T-cell (primary cell): ENCODE results near the gene TRPM6. TPM values are rescaled to one million over a fixed set of nuclear protein-coding genes. Genes with fewer than 3 reads are reported as not detected.

Source experiments
- ATAC-seq, 4 experiments: fragments of 200-7000 bp in 3 of 4; fragments of 150-1000 bp in 1 of 4; cut with Tn5 transposase; replicated peaks in 1 of 4; 1 replicate in 3 of 4; 2 replicates in 1 of 4; pipeline ENCODE4 v1.10.0; 2021; ENCODE audit warnings: moderate library complexity in 3 of 4, mild to moderate bottlenecking in 2 of 4, moderate number of reproducible peaks in 1 of 4
- CTCF ChIA-PET, 2 donors: fragments of 300-600 bp; sonication (Branson Sonifier 250); formaldehyde crosslinking; loops; one replicate each; lab custom pipeline; 2022; ENCODE audit warnings: antibody characterized with exemption in 2 of 2; lab: Charles Lee
- POLR2A ChIA-PET, 2 donors: fragments of 300-600 bp; sonication (Branson Sonifier 250); formaldehyde crosslinking; loops; one replicate each; lab custom pipeline; 2022; ENCODE audit warnings: antibody characterized with exemption in 2 of 2; lab: Charles Lee
- DNase-seq, 35 experiments: peaks; one replicate each; pipeline versions ENCODE4 v3.0.0 to v3.0.0-alpha.2; 2013 to 2023
- H3K27ac ChIP-seq: one replicate; pipeline ENCODE4 v1.5.1; 2013; ENCODE audit warnings: low read length
- H3K27me3 ChIP-seq, 2 experiments: replicated peaks in 1 of 2; 1 replicate in 1 of 2; 2 replicates in 1 of 2; pipeline versions ENCODE4 v1.6.1 to v1.7.0; 2013; ENCODE audit warnings: low read length in 1 of 2, mixed read lengths in 1 of 2; ENCODE audit not compliant: control insufficient read depth in 2 of 2, insufficient read depth in 2 of 2; ENCODE audit errors: extremely low read depth in 1 of 2
- H3K36me3 ChIP-seq, 2 donors: 1 replicate in 1 of 2; 2 replicates in 1 of 2; pipeline versions ENCODE4 v1.6.1 to v1.7.0; 2013; ENCODE audit warnings: low read length in 1 of 2; ENCODE audit not compliant: control insufficient read depth in 2 of 2, insufficient read depth in 1 of 2; ENCODE audit errors: extremely low read depth in 1 of 2
- H3K4me1 ChIP-seq, 2 experiments: 1 replicate in 1 of 2; 2 replicates in 1 of 2; pipeline versions ENCODE4 v1.6.1 to v1.7.0; 2013; ENCODE audit warnings: low read length in 2 of 2, mixed read lengths in 1 of 2; ENCODE audit not compliant: insufficient read depth in 2 of 2, control insufficient read depth in 1 of 2; ENCODE audit errors: extremely low read depth in 1 of 2
- H3K4me3 ChIP-seq, 2 donors: 1 replicate in 1 of 2; 2 replicates in 1 of 2; pipeline versions ENCODE4 v1.5.1 to v1.7.0; 2013; ENCODE audit warnings: mild to moderate bottlenecking in 2 of 2, low read length in 1 of 2, moderate library complexity in 1 of 2; ENCODE audit not compliant: control insufficient read depth in 1 of 2; ENCODE audit errors: extremely low read depth in 1 of 2
- H3K9me3 ChIP-seq: 2 replicates; pipeline ENCODE4 v1.7.0; 2013
- H3K27ac Mint-ChIP-seq, 2 donors: one replicate each; pipeline ENCODE4 v1.8.0; 2020 to 2021; ENCODE audit warnings: mild to moderate bottlenecking in 2 of 2, mixed read lengths in 2 of 2
- H3K27me3 Mint-ChIP-seq, 2 donors: one replicate each; pipeline ENCODE4 v1.8.0; 2021 to 2022; ENCODE audit warnings: mixed read lengths in 2 of 2
- H3K36me3 Mint-ChIP-seq: one replicate; pipeline ENCODE4 v1.8.0; 2021; ENCODE audit warnings: mixed read lengths
- H3K4me1 Mint-ChIP-seq, 3 donors: one replicate each; pipeline ENCODE4 v1.8.0; 2020 to 2022; ENCODE audit warnings: mixed read lengths in 3 of 3, mild to moderate bottlenecking in 1 of 3
- H3K4me3 Mint-ChIP-seq, 3 donors: one replicate each; pipeline ENCODE4 v1.8.0; 2020 to 2022; ENCODE audit warnings: mild to moderate bottlenecking in 3 of 3, mixed read lengths in 3 of 3, moderate library complexity in 3 of 3
- H3K9me3 Mint-ChIP-seq, 3 donors: one replicate each; pipeline ENCODE4 v1.8.0; 2020 to 2022; ENCODE audit warnings: mixed read lengths in 3 of 3
- WGBS: methylation state at CpG from one replicate; pipeline ENCODE4 v1.1.5; 2013; ENCODE audit warnings: missing lambda C conversion rate; ENCODE audit not compliant: insufficient coverage; 5-methylcytosine and 5-hydroxymethylcytosine counted together
- total RNA-seq, 35 experiments: library from RNA in 6 of 35; stranded (reverse) in 6 of 35; fragments of 120-200 nt in 1 of 35; gene quantifications; one replicate each; pipeline versions ENCODE4 v1.2.1 to v1.2.4 and lab custom pipeline; 2013 to 2026

The TRPM6 gene, protein sequence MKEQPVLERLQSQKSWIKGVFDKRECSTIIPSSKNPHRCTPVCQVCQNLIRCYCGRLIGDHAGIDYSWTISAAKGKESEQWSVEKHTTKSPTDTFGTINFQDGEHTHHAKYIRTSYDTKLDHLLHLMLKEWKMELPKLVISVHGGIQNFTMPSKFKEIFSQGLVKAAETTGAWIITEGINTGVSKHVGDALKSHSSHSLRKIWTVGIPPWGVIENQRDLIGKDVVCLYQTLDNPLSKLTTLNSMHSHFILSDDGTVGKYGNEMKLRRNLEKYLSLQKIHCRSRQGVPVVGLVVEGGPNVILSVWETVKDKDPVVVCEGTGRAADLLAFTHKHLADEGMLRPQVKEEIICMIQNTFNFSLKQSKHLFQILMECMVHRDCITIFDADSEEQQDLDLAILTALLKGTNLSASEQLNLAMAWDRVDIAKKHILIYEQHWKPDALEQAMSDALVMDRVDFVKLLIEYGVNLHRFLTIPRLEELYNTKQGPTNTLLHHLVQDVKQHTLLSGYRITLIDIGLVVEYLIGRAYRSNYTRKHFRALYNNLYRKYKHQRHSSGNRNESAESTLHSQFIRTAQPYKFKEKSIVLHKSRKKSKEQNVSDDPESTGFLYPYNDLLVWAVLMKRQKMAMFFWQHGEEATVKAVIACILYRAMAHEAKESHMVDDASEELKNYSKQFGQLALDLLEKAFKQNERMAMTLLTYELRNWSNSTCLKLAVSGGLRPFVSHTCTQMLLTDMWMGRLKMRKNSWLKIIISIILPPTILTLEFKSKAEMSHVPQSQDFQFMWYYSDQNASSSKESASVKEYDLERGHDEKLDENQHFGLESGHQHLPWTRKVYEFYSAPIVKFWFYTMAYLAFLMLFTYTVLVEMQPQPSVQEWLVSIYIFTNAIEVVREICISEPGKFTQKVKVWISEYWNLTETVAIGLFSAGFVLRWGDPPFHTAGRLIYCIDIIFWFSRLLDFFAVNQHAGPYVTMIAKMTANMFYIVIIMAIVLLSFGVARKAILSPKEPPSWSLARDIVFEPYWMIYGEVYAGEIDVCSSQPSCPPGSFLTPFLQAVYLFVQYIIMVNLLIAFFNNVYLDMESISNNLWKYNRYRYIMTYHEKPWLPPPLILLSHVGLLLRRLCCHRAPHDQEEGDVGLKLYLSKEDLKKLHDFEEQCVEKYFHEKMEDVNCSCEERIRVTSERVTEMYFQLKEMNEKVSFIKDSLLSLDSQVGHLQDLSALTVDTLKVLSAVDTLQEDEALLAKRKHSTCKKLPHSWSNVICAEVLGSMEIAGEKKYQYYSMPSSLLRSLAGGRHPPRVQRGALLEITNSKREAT (N-terminal part only)
- total RNA-seq (not detected), total RNA-seq (lab: John Stamatoyannopoulos, UW) (0 to 1.1 (median 0.15) reads per million in 29 experiments)
- total RNA-seq (2013), result 0.02 TPM

DNA sequence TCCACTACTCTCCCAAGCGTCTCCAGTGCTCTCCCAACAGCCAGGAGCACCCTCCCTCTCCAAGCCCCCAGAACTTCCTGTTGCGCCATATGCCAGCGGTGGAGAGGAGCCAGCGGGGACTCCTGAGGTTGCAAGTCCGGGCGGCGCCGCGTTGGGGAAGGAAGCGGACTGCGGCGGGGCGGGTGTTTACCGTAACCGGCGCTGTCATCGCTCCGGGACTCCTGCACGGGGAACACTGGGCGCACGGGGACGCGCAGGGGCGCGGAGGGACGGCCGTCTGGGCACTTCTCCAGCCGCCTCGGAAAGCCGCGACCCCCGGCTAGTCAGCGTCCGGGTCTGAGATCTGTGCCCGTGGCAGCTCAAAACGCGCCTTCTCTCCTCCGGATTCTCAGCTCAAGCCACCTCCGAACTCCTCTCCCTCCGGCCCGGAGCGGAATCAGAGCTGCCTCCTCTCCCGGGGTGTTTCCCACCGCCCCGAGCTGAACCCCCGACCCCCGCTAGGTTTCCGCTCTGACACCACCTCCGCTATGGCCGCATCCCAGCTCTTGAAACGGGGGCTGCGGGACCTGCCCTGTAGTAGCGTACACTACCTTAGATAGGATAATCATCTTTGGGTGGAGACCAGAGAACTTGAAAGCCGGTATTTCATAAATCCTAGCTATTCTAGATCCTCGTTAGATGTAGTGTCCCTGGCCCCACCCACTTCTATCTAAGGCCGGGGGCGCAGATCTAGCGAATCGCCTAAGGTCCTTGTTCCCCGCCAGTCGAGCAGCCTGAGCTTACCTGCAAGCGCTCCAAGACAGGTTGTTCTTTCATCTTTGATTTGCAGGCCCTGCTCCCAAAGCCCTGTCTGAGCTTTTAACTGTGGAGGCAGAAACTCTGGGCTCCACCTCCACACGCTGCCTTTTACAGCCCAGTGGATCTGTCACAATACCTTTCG lies at the start of gene TRPM6:
TRPM6 (minus strand) TSS at position 881 of the 940 bp plus-strand sequence; CDS start at position 816, 65 bp downstream.
- peak within 1 kb of the TSS in 1 of 2 donors; percentile 52 for H3K27ac Mint-ChIP-seq

DNA sequence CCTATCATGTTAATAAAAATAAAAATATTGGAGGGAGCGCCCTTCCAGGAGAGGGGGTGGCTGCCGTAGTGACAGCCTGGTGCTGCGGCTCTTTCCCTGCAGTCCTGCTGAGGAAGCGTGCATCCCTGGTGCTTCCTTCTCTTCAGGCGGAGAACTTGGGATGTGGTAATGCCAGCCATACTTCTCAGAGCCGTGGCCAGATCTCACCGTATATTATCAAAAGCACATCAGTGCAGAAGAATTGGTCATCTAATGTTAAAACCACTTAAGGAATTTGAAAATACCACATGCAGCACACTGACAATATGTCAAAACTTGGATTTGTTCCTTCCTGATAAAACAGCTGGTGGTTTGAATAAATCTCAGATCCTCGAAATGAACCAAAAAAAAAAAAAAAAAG lies 47.3 kb upstream of the TRPM6 start:
- CTCF ChIA-PET, result no interaction called here
- H3K4me3 Mint-ChIP-seq, result no peak overlapping the region
- WGBS, result 77% methylated on average over 8 of the region's 8 CpGs

More for the DNA sequence above, at the start of gene TRPM6:
- Histone ChIP-seq H3K4me1 (peaks cover 0 to 12% of the 10 kb centered on the region in 2 experiments), H3K4me3 (peak within 1 kb of the TSS; percentile 27 to 52), H3K27ac (no peak within 1 kb of the TSS), H3K27me3 (peaks cover 3 to 32% of the 10 kb centered on the region in 2 experiments), H3K9me3 (no peaks in the 10 kb centered on the region), H3K36me3 (no peaks in the 10 kb centered on the region)
- DNase-seq (peak in 26 of 35 experiments; percentile 4 to 35 (median 17)), ATAC-seq (peak; percentile 68 to 80 (median 72))
- H3K4me1 Mint-ChIP-seq, result peaks cover 8 to 16% (median 16%) of the 10 kb centered on the region in 3 donors
- CTCF ChIA-PET, result no interaction called here
- WGBS, result 6% methylated on average over 52 of the region's 64 CpGs
- H3K27me3 Mint-ChIP-seq, result peaks cover 38 to 56% of the 10 kb centered on the region in 2 donors
- H3K36me3 Mint-ChIP-seq, result no peaks in the 10 kb centered on the region
- peak within 1 kb of the TSS; percentile 75 to 90 (median 81) for H3K4me3 Mint-ChIP-seq
- H3K9me3 Mint-ChIP-seq, result peaks cover 0 to 8% (median 0%) of the 10 kb centered on the region in 3 donors
- POLR2A ChIA-PET, result interaction anchor here in 1 of 2 donors (0.5 kb wide), 1 partner anchor 67 kb away, joined by 6 read pairs; no protein-coding TSS in a partner anchor

DNA sequence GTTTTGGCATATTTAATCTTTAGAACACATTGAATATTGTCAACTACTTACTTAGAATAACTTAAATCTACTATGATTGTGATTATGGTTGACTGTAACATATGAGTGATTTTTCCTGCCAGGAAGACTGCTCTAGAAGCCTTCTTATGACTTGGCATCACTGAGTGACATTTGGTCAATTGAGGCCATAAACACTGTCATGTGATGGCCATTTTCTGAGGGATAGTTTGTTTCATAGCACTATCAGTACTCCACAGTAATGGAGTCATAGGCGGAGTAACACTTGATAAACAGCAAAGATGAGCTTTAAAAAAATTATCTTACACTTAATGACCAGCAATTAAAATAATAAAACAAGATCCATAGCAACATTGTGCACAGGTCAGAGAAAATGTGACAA lies 34.0 kb upstream of the TRPM6 start:
- H3K4me3 ChIP-seq, result no peak overlapping the region
- no peaks in the 10 kb centered on the region for H3K36me3 Mint-ChIP-seq
- no CpG with 5 or more reads among the region's 1 CpG for WGBS
- no peaks in the 10 kb centered on the region for H3K9me3 Mint-ChIP-seq
- DNase-seq (no peak), ATAC-seq (no peak)
- no peaks in the 10 kb centered on the region for H3K4me1 Mint-ChIP-seq
- ChIA-PET CTCF (no interaction called here), POLR2A (no interaction called here)
- H3K27ac ChIP-seq, result no peak overlapping the region
- no peaks in the 10 kb centered on the region for H3K9me3 ChIP-seq
- H3K27me3 Mint-ChIP-seq, result peaks cover 0 to 1% of the 10 kb centered on the region in 2 donors
- H3K4me1 ChIP-seq, result no peaks in the 10 kb centered on the region
- H3K27me3 ChIP-seq, result peaks cover 0 to 5% of the 10 kb centered on the region in 2 experiments
- H3K27ac Mint-ChIP-seq, result no peak overlapping the region
- H3K4me3 Mint-ChIP-seq, result no peak overlapping the region
- no peaks in the 10 kb centered on the region for H3K36me3 ChIP-seq

More for the DNA sequence above, 47.3 kb upstream of the TRPM6 start:
- Histone ChIP-seq H3K27me3 (no peaks in the 10 kb centered on the region), H3K36me3 (no peaks in the 10 kb centered on the region), H3K4me3 (no peak overlapping the region), H3K27ac (no peak overlapping the region), H3K9me3 (no peaks in the 10 kb centered on the region), H3K4me1 (no peaks in the 10 kb centered on the region)
- Mint-ChIP-seq H3K9me3 (peaks cover 4 to 10% (median 7%) of the 10 kb centered on the region in 3 donors), H3K36me3 (no peaks in the 10 kb centered on the region), H3K27me3 (peaks cover 4 to 14% of the 10 kb centered on the region in 2 donors), H3K27ac (no peak overlapping the region), H3K4me1 (no peaks in the 10 kb centered on the region)
- ATAC-seq, result no peak
- POLR2A ChIA-PET, result no interaction called here
- DNase-seq, result no peak

DNA sequence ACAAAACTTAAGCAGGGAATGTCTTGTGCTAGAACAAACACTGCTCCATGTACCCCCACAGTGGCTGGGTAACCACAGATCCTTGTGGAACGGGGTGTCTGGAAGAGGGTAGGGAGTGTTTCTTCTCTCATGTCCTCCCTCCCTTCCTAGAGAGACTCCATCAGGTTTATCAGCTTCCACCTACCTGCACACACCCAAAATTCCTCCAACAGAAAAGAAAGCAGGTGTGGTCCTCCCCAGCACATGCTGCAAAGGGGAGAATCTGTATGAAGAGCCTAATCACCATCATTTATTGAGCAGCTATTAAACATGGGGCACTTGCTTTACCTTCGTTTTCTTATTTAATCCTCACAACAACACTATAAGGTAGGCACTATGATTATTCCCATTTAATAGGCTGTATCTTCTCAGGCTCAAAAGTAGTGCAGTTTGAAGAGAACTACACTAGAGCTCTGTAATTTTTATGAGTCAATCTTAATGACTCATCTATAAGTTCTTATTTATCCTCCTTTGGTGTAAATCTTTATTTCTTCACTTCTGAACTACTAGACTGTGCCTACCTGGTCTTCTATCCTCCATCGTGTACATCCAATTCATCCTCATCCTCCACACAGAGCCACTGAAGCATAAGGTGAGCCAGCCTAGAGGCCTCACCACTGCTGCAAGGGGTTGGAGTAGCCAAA lies 33.4 kb upstream of the TRPM6 start:
- H3K4me3 Mint-ChIP-seq, result no peak overlapping the region
- ATAC-seq (no peak), DNase-seq (no peak)
- Histone ChIP-seq H3K9me3 (no peaks in the 10 kb centered on the region), H3K27me3 (peaks cover 0 to 5% of the 10 kb centered on the region in 2 experiments), H3K27ac (no peak overlapping the region), H3K36me3 (no peaks in the 10 kb centered on the region), H3K4me3 (no peak overlapping the region), H3K4me1 (no peaks in the 10 kb centered on the region)
- CTCF ChIA-PET, result no interaction called here
- POLR2A ChIA-PET, result no interaction called here
- H3K27ac Mint-ChIP-seq, result no peak overlapping the region
- H3K27me3 Mint-ChIP-seq, result peaks cover 0 to 1% of the 10 kb centered on the region in 2 donors
- H3K9me3 Mint-ChIP-seq, result no peaks in the 10 kb centered on the region
- no peaks in the 10 kb centered on the region for H3K4me1 Mint-ChIP-seq
- H3K36me3 Mint-ChIP-seq, result no peaks in the 10 kb centered on the region
- 83% methylated on average over 1 of the region's 3 CpGs for WGBS

DNA sequence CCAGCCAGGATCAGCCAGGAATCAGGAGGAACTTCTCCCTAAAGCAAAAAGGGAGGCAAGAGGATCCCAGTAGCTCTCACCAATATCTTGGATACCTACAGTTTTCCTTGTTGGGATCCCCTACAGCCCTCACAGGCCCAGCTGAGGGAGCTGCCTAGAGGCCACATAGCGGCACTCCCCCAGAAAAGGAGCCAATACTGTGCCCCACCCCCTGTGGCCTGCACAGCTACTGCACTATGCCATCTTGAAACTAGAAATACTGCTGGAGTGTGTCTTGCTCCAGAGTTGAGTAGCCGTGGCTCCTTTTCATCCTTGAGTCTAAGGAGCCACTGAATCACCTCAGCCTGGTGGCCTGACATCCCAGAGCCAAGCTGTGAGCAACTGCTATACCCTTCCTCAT lies 22.3 kb upstream of the TRPM6 start:
- CTCF ChIA-PET, result no interaction called here
- ATAC-seq, result no peak

More for the DNA sequence above, 22.3 kb upstream of the TRPM6 start:
- H3K4me3 ChIP-seq, result no peak overlapping the region
- no peaks in the 10 kb centered on the region for H3K4me1 ChIP-seq
- H3K9me3 ChIP-seq, result peaks cover 4% of the 10 kb centered on the region
- H3K36me3 ChIP-seq, result no peaks in the 10 kb centered on the region
- DNase-seq, result no peak
- H3K27me3 ChIP-seq, result peaks cover 0 to 24% of the 10 kb centered on the region in 2 experiments
- H3K9me3 Mint-ChIP-seq, result peaks cover 4 to 26% (median 14%) of the 10 kb centered on the region in 3 donors
- H3K27ac Mint-ChIP-seq, result no peak overlapping the region
- H3K27me3 Mint-ChIP-seq, result peaks cover 30 to 38% of the 10 kb centered on the region in 2 donors
- H3K27ac ChIP-seq, result no peak overlapping the region
- WGBS, result 93% methylated on average over 2 of the region's 2 CpGs
- no peak overlapping the region for H3K4me3 Mint-ChIP-seq
- no peaks in the 10 kb centered on the region for H3K4me1 Mint-ChIP-seq
- peaks cover 4% of the 10 kb centered on the region for H3K36me3 Mint-ChIP-seq
- POLR2A ChIA-PET, result no interaction called here
